ENCODE measurements around the gene ZBTB38. TPM values are rescaled to one million over a fixed set of nuclear protein-coding genes. Genes with fewer than 3 reads are reported as not detected.

Gene ZBTB38
- total RNA-seq, 1 donor from 2014 or later: 41.8 TPM

GRCh38 chr3:141346007-141346406, 22.3 kb upstream of the ZBTB38 start:
- TF ChIP-seq CTCF (IDR thresholded peaks at IDR 0.05): no peak
- Mint-ChIP-seq H3K4me1 (ENCODE audit: unreplicated experiment) (peaks cover 3% of the 10 kb centered on the region), H3K9me3 (ENCODE audit: unreplicated experiment) (no peaks in the 10 kb centered on the region), H3K4me3 (ENCODE audit: unreplicated experiment) (no peak overlapping the region), H3K27ac (ENCODE audit: unreplicated experiment) (no peak overlapping the region), H3K36me3 (ENCODE audit: unreplicated experiment) (peaks cover 2% of the 10 kb centered on the region), H3K27me3 (ENCODE audit: unreplicated experiment) (peaks cover 3% of the 10 kb centered on the region)
- no peak for DNase-seq (ENCODE audit: extremely low spot score, unreplicated experiment)

GRCh38 chr3:141346418-141346817, 21.9 kb upstream of the ZBTB38 start:
- no peak overlapping the region for H3K27ac Mint-ChIP-seq (ENCODE audit: unreplicated experiment)
- H3K27me3 Mint-ChIP-seq (ENCODE audit: unreplicated experiment): peaks cover 3% of the 10 kb centered on the region
- no peak for TF ChIP-seq CTCF (IDR thresholded peaks at IDR 0.05)
- no peaks in the 10 kb centered on the region for H3K9me3 Mint-ChIP-seq (ENCODE audit: unreplicated experiment)
- no peak for DNase-seq (ENCODE audit: extremely low spot score, unreplicated experiment)
- H3K4me3 Mint-ChIP-seq (ENCODE audit: unreplicated experiment): no peak overlapping the region
- peaks cover 3% of the 10 kb centered on the region for H3K4me1 Mint-ChIP-seq (ENCODE audit: unreplicated experiment)
- H3K36me3 Mint-ChIP-seq (ENCODE audit: unreplicated experiment): peaks cover 2% of the 10 kb centered on the region

- H3K36me3 Mint-ChIP-seq (ENCODE audit: unreplicated experiment): peaks cover 2% of the 10 kb centered on the region
- no peak overlapping the region for H3K27ac Mint-ChIP-seq (ENCODE audit: unreplicated experiment)
- peaks cover 3% of the 10 kb centered on the region for H3K27me3 Mint-ChIP-seq (ENCODE audit: unreplicated experiment)
- H3K4me3 Mint-ChIP-seq (ENCODE audit: unreplicated experiment): no peak overlapping the region
- DNase-seq (ENCODE audit: extremely low spot score, unreplicated experiment): no peak
- no peaks in the 10 kb centered on the region for H3K9me3 Mint-ChIP-seq (ENCODE audit: unreplicated experiment)
- H3K4me1 Mint-ChIP-seq (ENCODE audit: unreplicated experiment): peaks cover 3% of the 10 kb centered on the region
- no peak for TF ChIP-seq CTCF (IDR thresholded peaks at IDR 0.05)
Measured at GRCh38 chr3:141346839-141347238, 21.5 kb upstream of the ZBTB38 start.

- Mint-ChIP-seq H3K9me3 (ENCODE audit: unreplicated experiment) (no peaks in the 10 kb centered on the region), H3K4me3 (ENCODE audit: unreplicated experiment) (no peak overlapping the region), H3K27me3 (ENCODE audit: unreplicated experiment) (peaks cover 15% of the 10 kb centered on the region), H3K4me1 (ENCODE audit: unreplicated experiment) (peaks cover 3% of the 10 kb centered on the region), H3K36me3 (ENCODE audit: unreplicated experiment) (peaks cover 2% of the 10 kb centered on the region), H3K27ac (ENCODE audit: unreplicated experiment) (no peak overlapping the region)
- DNase-seq (ENCODE audit: extremely low spot score, unreplicated experiment): no peak
- TF ChIP-seq CTCF (IDR thresholded peaks at IDR 0.05): no peak
Measured at GRCh38 chr3:141348837-141349236, 19.5 kb upstream of the ZBTB38 start.

- TF ChIP-seq CTCF (IDR thresholded peaks at IDR 0.05): no peak
- H3K36me3 Mint-ChIP-seq (ENCODE audit: unreplicated experiment): peaks cover 2% of the 10 kb centered on the region
- no peak for DNase-seq (ENCODE audit: extremely low spot score, unreplicated experiment)
- peaks cover 3% of the 10 kb centered on the region for H3K4me1 Mint-ChIP-seq (ENCODE audit: unreplicated experiment)
- H3K27ac Mint-ChIP-seq (ENCODE audit: unreplicated experiment): no peak overlapping the region
- H3K27me3 Mint-ChIP-seq (ENCODE audit: unreplicated experiment): peaks cover 15% of the 10 kb centered on the region
- no peak overlapping the region for H3K4me3 Mint-ChIP-seq (ENCODE audit: unreplicated experiment)
- no peaks in the 10 kb centered on the region for H3K9me3 Mint-ChIP-seq (ENCODE audit: unreplicated experiment)
Measured at GRCh38 chr3:141349711-141350110, 18.6 kb upstream of the ZBTB38 start.

All from osteocyte (in vitro differentiated cells).